ENCODE results near the gene THTPA.

- no peak for TF ChIP-seq POLR2A (IDR thresholded peaks at IDR 0.05; ENCODE audit: low read length)
- TF ChIP-seq GATA1 (IDR thresholded peaks at IDR 0.05; ENCODE audit: low read depth, low read length) = no peak
These were observed 42.9 kb upstream of the THTPA start for GRCh38 chr14:23513005-23513817.

Data from erythroblast (primary cell).